ENCODE data around the gene ITPK1. TPM values are rescaled to one million over a fixed set of nuclear protein-coding genes. Genes with fewer than 3 reads are reported as not detected.

The ITPK1 gene
- total RNA-seq, 1 experiment from 2014 or later: 133 TPM

- TF ChIP-seq CTCF (IDR thresholded peaks at IDR 0.05; ENCODE audit: unreplicated experiment): no peak
- peaks cover 12% of the 10 kb centered on the region for H3K36me3 Mint-ChIP-seq (ENCODE audit: insufficient read depth, unreplicated experiment)
- CTCF ChIA-PET: interaction anchor here (0.6 to 13.0 kb wide), 8 partner anchors 8 to 230 kb away, joined by 3 to 336 read pairs (median 3); no protein-coding TSS in a partner anchor
- POLR2A ChIA-PET: no interaction called here
- H3K4me1 Mint-ChIP-seq (ENCODE audit: insufficient read depth, unreplicated experiment): peaks cover 23% of the 10 kb centered on the region
- no peak for DNase-seq (ENCODE audit: unreplicated experiment)
- H3K27me3 Mint-ChIP-seq (ENCODE audit: insufficient read depth, unreplicated experiment): no peaks in the 10 kb centered on the region
- H3K27ac Mint-ChIP-seq (ENCODE audit: low read depth, unreplicated experiment): no peak overlapping the region
- BruUV-seq (replicated peaks): no TSS peak
- intact Hi-C loops (cut with micrococcal nuclease): loop anchor here (5.0 kb wide), 2 partner anchors 69 to 431 kb away; no protein-coding TSS in a partner anchor
- H3K9me3 Mint-ChIP-seq (ENCODE audit: unreplicated experiment): no peaks in the 10 kb centered on the region
- no peak overlapping the region for H3K4me3 Mint-ChIP-seq (ENCODE audit: unreplicated experiment)
These were observed 4.8 kb downstream of the ITPK1 start for GRCh38 chr14:93110856-93111419.

- intact Hi-C loops (cut with micrococcal nuclease): loop anchor here (5.0 kb wide), 2 partner anchors 68 to 432 kb away; no protein-coding TSS in a partner anchor
These were observed 5.9 kb downstream of the ITPK1 start for GRCh38 chr14:93109572-93110481.

GRCh38 chr14:93108105-93108504 is 7.6 kb downstream of the ITPK1 start:
- Mint-ChIP-seq H3K4me1 (ENCODE audit: insufficient read depth, unreplicated experiment) (peaks cover 27% of the 10 kb centered on the region), H3K36me3 (ENCODE audit: insufficient read depth, unreplicated experiment) (peaks cover 16% of the 10 kb centered on the region), H3K9me3 (ENCODE audit: unreplicated experiment) (no peaks in the 10 kb centered on the region), H3K4me3 (ENCODE audit: unreplicated experiment) (no peak overlapping the region), H3K27ac (ENCODE audit: low read depth, unreplicated experiment) (no peak overlapping the region), H3K27me3 (ENCODE audit: insufficient read depth, unreplicated experiment) (no peaks in the 10 kb centered on the region)
- intact Hi-C loops (cut with micrococcal nuclease): no loop called here
- ChIA-PET POLR2A (no interaction called here), CTCF (interaction anchor here (0.7 to 1.3 kb wide), 3 partner anchors 30 to 156 kb away, joined by 3 to 6 read pairs (median 4); no protein-coding TSS in a partner anchor)
- no TSS peak for BruUV-seq (replicated peaks)
- no peak for TF ChIP-seq CTCF (IDR thresholded peaks at IDR 0.05; ENCODE audit: unreplicated experiment)
- DNase-seq (ENCODE audit: unreplicated experiment): no peak

More at GRCh38 chr14:93109572-93110481, 5.9 kb downstream of the ITPK1 start:
- H3K36me3 Mint-ChIP-seq (ENCODE audit: insufficient read depth, unreplicated experiment): peaks cover 12% of the 10 kb centered on the region
- BruUV-seq (replicated peaks): no TSS peak
- H3K27me3 Mint-ChIP-seq (ENCODE audit: insufficient read depth, unreplicated experiment): no peaks in the 10 kb centered on the region
- CTCF ChIA-PET: interaction anchor here (0.7 to 13.0 kb wide), 4 partner anchors 10 to 234 kb away, joined by 3 to 336 read pairs (median 4); no protein-coding TSS in a partner anchor
- POLR2A ChIA-PET: interaction anchor here (0.7 to 1.1 kb wide), 2 partner anchors 25 to 75 kb away, joined by 3 read pairs; partner anchors contain the start of genes LYSET and MOAP1
- no peak overlapping the region for H3K27ac Mint-ChIP-seq (ENCODE audit: low read depth, unreplicated experiment)
- H3K4me1 Mint-ChIP-seq (ENCODE audit: insufficient read depth, unreplicated experiment): peaks cover 28% of the 10 kb centered on the region
- no peak for DNase-seq (ENCODE audit: unreplicated experiment)
- no peak overlapping the region for H3K4me3 Mint-ChIP-seq (ENCODE audit: unreplicated experiment)
- no peaks in the 10 kb centered on the region for H3K9me3 Mint-ChIP-seq (ENCODE audit: unreplicated experiment)
- no peak for TF ChIP-seq CTCF (IDR thresholded peaks at IDR 0.05; ENCODE audit: unreplicated experiment)

- POLR2A ChIA-PET: interaction anchor here (0.6 to 1.3 kb wide), 3 partner anchors 31 to 97 kb away, joined by 3 to 4 read pairs (median 4); partner anchors contain the start of genes LYSET and MOAP1
- no peak for TF ChIP-seq CTCF (IDR thresholded peaks at IDR 0.05; ENCODE audit: unreplicated experiment)
- H3K4me3 Mint-ChIP-seq (ENCODE audit: unreplicated experiment): no peak overlapping the region
- CTCF ChIA-PET: interaction anchor here (0.7 to 1.3 kb wide), 5 partner anchors 23 to 226 kb away, joined by 3 to 6 read pairs (median 3); no protein-coding TSS in a partner anchor
- H3K36me3 Mint-ChIP-seq (ENCODE audit: insufficient read depth, unreplicated experiment): peaks cover 16% of the 10 kb centered on the region
- no peaks in the 10 kb centered on the region for H3K27me3 Mint-ChIP-seq (ENCODE audit: insufficient read depth, unreplicated experiment)
- BruUV-seq (replicated peaks): no TSS peak
- intact Hi-C loops (cut with micrococcal nuclease): no loop called here
- peaks cover 20% of the 10 kb centered on the region for H3K4me1 Mint-ChIP-seq (ENCODE audit: insufficient read depth, unreplicated experiment)
- H3K27ac Mint-ChIP-seq (ENCODE audit: low read depth, unreplicated experiment): no peak overlapping the region
- no peak for DNase-seq (ENCODE audit: unreplicated experiment)
- H3K9me3 Mint-ChIP-seq (ENCODE audit: unreplicated experiment): no peaks in the 10 kb centered on the region
These were observed 8.3 kb downstream of the ITPK1 start for GRCh38 chr14:93107453-93107852.

Measured in MCF 10A (cell line).